ENCODE measurements around the gene ABHD1.
A peak's percentile ranks its signal among the peaks of the same experiment; 100 is the strongest.
"Not testable (repeated sequence)": the region's sequence is repeated elsewhere in the genome, so short reads cannot be mapped to it uniquely, and the experiment has no call there.

The ABHD1 gene

GRCh38 chr2:27123302-27124150 lies at the start of gene ABHD1:
TSS of gene ABHD1 (plus strand) at chr2:27123815. CDS start at chr2:27123949, 134 bp downstream.
- peaks cover 5% of the 10 kb centered on the region for H3K36me3 Mint-ChIP-seq (ENCODE audit: insufficient read depth)
- peak within 1 kb of the TSS; percentile 95 for H3K4me3 Mint-ChIP-seq
- H3K27ac Mint-ChIP-seq (ENCODE audit: low read depth), result peak within 1 kb of the TSS; percentile 77
- ATAC-seq (replicated peaks; ENCODE audit: extremely low read depth, poor library complexity, severe bottlenecking) (peak; percentile 73), DNase-seq (ENCODE audit: low spot score in 2 of 2) (peak; percentile 37 to 48)
- H3K27me3 Mint-ChIP-seq, result peaks cover 17% of the 10 kb centered on the region
- H3K9me3 Mint-ChIP-seq, result no peaks in the 10 kb centered on the region
- peaks cover 12% of the 10 kb centered on the region for H3K4me1 Mint-ChIP-seq

GRCh38 chr2:27074738-27075565 lies 48.7 kb upstream of the ABHD1 start:
- DNase-seq (ENCODE audit: low spot score in 2 of 2), result peak in 1 of 2 donors; percentile 37
- H3K9me3 Mint-ChIP-seq, result no peaks in the 10 kb centered on the region
- H3K4me1 Mint-ChIP-seq, result peaks cover 41% of the 10 kb centered on the region
- H3K4me3 Mint-ChIP-seq, result peak overlapping the region; percentile 27
- ATAC-seq (replicated peaks; ENCODE audit: extremely low read depth, poor library complexity, severe bottlenecking), result no peak
- no peaks in the 10 kb centered on the region for H3K27me3 Mint-ChIP-seq
- no peak overlapping the region for H3K27ac Mint-ChIP-seq (ENCODE audit: low read depth)
- peaks cover 11% of the 10 kb centered on the region for H3K36me3 Mint-ChIP-seq (ENCODE audit: insufficient read depth)

- peaks cover 35% of the 10 kb centered on the region for H3K4me1 Mint-ChIP-seq
- DNase-seq (ENCODE audit: low spot score in 2 of 2); ATAC-seq (replicated peaks; ENCODE audit: extremely low read depth, poor library complexity, severe bottlenecking); H3K9me3 Mint-ChIP-seq; H3K27ac Mint-ChIP-seq (ENCODE audit: low read depth); H3K27me3 Mint-ChIP-seq: not testable (repeated sequence)
- H3K4me3 Mint-ChIP-seq, result peak overlapping the region; percentile 27
- peaks cover 11% of the 10 kb centered on the region for H3K36me3 Mint-ChIP-seq (ENCODE audit: insufficient read depth)
Observed at GRCh38 chr2:27075566-27075871, 48.1 kb upstream of the ABHD1 start.

GRCh38 chr2:27076323-27076722 lies 47.3 kb upstream of the ABHD1 start:
- Mint-ChIP-seq H3K4me3 (no peak overlapping the region), H3K36me3 (ENCODE audit: insufficient read depth) (peaks cover 10% of the 10 kb centered on the region), H3K27me3 (no peaks in the 10 kb centered on the region), H3K4me1 (peaks cover 36% of the 10 kb centered on the region), H3K9me3 (no peaks in the 10 kb centered on the region), H3K27ac (ENCODE audit: low read depth) (no peak overlapping the region)
- DNase-seq (ENCODE audit: low spot score in 2 of 2) (no peak), ATAC-seq (replicated peaks; ENCODE audit: extremely low read depth, poor library complexity, severe bottlenecking) (no peak)

- Mint-ChIP-seq H3K27me3 (no peaks in the 10 kb centered on the region), H3K4me1 (peaks cover 37% of the 10 kb centered on the region), H3K9me3 (no peaks in the 10 kb centered on the region), H3K4me3 (no peak overlapping the region), H3K36me3 (ENCODE audit: insufficient read depth) (peaks cover 10% of the 10 kb centered on the region), H3K27ac (ENCODE audit: low read depth) (no peak overlapping the region)
- DNase-seq (ENCODE audit: low spot score in 2 of 2), result no peak
- ATAC-seq (replicated peaks; ENCODE audit: extremely low read depth, poor library complexity, severe bottlenecking), result no peak
Observed at GRCh38 chr2:27077231-27077630, 46.4 kb upstream of the ABHD1 start.

- Mint-ChIP-seq H3K9me3 (no peaks in the 10 kb centered on the region), H3K4me3 (no peak within 1 kb of the TSS), H3K4me1 (peaks cover 36% of the 10 kb centered on the region), H3K27me3 (no peaks in the 10 kb centered on the region), H3K36me3 (ENCODE audit: insufficient read depth) (peaks cover 10% of the 10 kb centered on the region), H3K27ac (ENCODE audit: low read depth) (no peak within 1 kb of the TSS)
- ATAC-seq (replicated peaks; ENCODE audit: extremely low read depth, poor library complexity, severe bottlenecking) (no peak), DNase-seq (ENCODE audit: low spot score in 2 of 2) (no peak)
Observed at GRCh38 chr2:27078267-27079194, 45.1 kb upstream of the ABHD1 start, which contains the start of gene EMILIN1. TSS of gene EMILIN1 (plus strand) at chr2:27078615. CDS start at chr2:27079066, 451 bp downstream.

GRCh38 chr2:27079233-27080139 lies 44.1 kb upstream of the ABHD1 start:
- H3K36me3 Mint-ChIP-seq (ENCODE audit: insufficient read depth), result peaks cover 10% of the 10 kb centered on the region
- no peaks in the 10 kb centered on the region for H3K27me3 Mint-ChIP-seq
- DNase-seq (ENCODE audit: low spot score in 2 of 2) (no peak), ATAC-seq (replicated peaks; ENCODE audit: extremely low read depth, poor library complexity, severe bottlenecking) (no peak)
- peak overlapping the region; percentile 65 for H3K27ac Mint-ChIP-seq (ENCODE audit: low read depth)
- H3K9me3 Mint-ChIP-seq, result no peaks in the 10 kb centered on the region
- no peak overlapping the region for H3K4me3 Mint-ChIP-seq
- peaks cover 36% of the 10 kb centered on the region for H3K4me1 Mint-ChIP-seq

GRCh38 chr2:27080140-27080469 lies 43.5 kb upstream of the ABHD1 start:
- no peaks in the 10 kb centered on the region for H3K9me3 Mint-ChIP-seq
- no peaks in the 10 kb centered on the region for H3K27me3 Mint-ChIP-seq
- peaks cover 10% of the 10 kb centered on the region for H3K36me3 Mint-ChIP-seq (ENCODE audit: insufficient read depth)
- DNase-seq (ENCODE audit: low spot score in 2 of 2), result no peak
- peak overlapping the region; percentile 65 for H3K27ac Mint-ChIP-seq (ENCODE audit: low read depth)
- H3K4me1 Mint-ChIP-seq, result peaks cover 30% of the 10 kb centered on the region
- H3K4me3 Mint-ChIP-seq, result no peak overlapping the region
- no peak for ATAC-seq (replicated peaks; ENCODE audit: extremely low read depth, poor library complexity, severe bottlenecking)

- no peak for ATAC-seq (replicated peaks; ENCODE audit: extremely low read depth, poor library complexity, severe bottlenecking)
- Mint-ChIP-seq H3K36me3 (ENCODE audit: insufficient read depth) (peaks cover 8% of the 10 kb centered on the region), H3K4me1 (peaks cover 30% of the 10 kb centered on the region), H3K4me3 (peak overlapping the region; percentile 70), H3K27ac (ENCODE audit: low read depth) (peak overlapping the region; percentile 68), H3K27me3 (no peaks in the 10 kb centered on the region), H3K9me3 (no peaks in the 10 kb centered on the region)
- DNase-seq (ENCODE audit: low spot score in 2 of 2), result no peak
Observed at GRCh38 chr2:27080603-27080936, 43.0 kb upstream of the ABHD1 start.

- Mint-ChIP-seq H3K36me3 (ENCODE audit: insufficient read depth) (peaks cover 7% of the 10 kb centered on the region), H3K4me1 (peaks cover 33% of the 10 kb centered on the region), H3K27me3 (no peaks in the 10 kb centered on the region), H3K27ac (ENCODE audit: low read depth) (no peak overlapping the region), H3K9me3 (no peaks in the 10 kb centered on the region), H3K4me3 (peak overlapping the region; percentile 70)
- no peak for ATAC-seq (replicated peaks; ENCODE audit: extremely low read depth, poor library complexity, severe bottlenecking)
- DNase-seq (ENCODE audit: low spot score in 2 of 2), result no peak
Observed at GRCh38 chr2:27081984-27082772, 41.4 kb upstream of the ABHD1 start.

- no peaks in the 10 kb centered on the region for H3K27me3 Mint-ChIP-seq
- H3K27ac Mint-ChIP-seq (ENCODE audit: low read depth), result no peak overlapping the region
- peaks cover 36% of the 10 kb centered on the region for H3K4me1 Mint-ChIP-seq
- ATAC-seq (replicated peaks; ENCODE audit: extremely low read depth, poor library complexity, severe bottlenecking) (no peak), DNase-seq (ENCODE audit: low spot score in 2 of 2) (no peak)
- no peak overlapping the region for H3K4me3 Mint-ChIP-seq
- peaks cover 7% of the 10 kb centered on the region for H3K36me3 Mint-ChIP-seq (ENCODE audit: insufficient read depth)
- H3K9me3 Mint-ChIP-seq, result no peaks in the 10 kb centered on the region
Observed at GRCh38 chr2:27082773-27083409, 40.7 kb upstream of the ABHD1 start.
